GM18861 (cell line): ENCODE data around the gene KRT20.
A peak's percentile ranks its signal among the peaks of the same experiment; 100 is the strongest.
"Not testable (repeated sequence)": the region's sequence is repeated elsewhere in the genome, so short reads cannot be mapped to it uniquely, and the experiment has no call there.

Experiments
- ATAC-seq: cut with Tn5 transposase; IDR thresholded peaks from one replicate; pipeline ENCODE4 v1.9.1; 2021; ENCODE audit not compliant: unreplicated experiment

Gene KRT20, protein sequence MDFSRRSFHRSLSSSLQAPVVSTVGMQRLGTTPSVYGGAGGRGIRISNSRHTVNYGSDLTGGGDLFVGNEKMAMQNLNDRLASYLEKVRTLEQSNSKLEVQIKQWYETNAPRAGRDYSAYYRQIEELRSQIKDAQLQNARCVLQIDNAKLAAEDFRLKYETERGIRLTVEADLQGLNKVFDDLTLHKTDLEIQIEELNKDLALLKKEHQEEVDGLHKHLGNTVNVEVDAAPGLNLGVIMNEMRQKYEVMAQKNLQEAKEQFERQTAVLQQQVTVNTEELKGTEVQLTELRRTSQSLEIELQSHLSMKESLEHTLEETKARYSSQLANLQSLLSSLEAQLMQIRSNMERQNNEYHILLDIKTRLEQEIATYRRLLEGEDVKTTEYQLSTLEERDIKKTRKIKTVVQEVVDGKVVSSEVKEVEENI

DNA sequence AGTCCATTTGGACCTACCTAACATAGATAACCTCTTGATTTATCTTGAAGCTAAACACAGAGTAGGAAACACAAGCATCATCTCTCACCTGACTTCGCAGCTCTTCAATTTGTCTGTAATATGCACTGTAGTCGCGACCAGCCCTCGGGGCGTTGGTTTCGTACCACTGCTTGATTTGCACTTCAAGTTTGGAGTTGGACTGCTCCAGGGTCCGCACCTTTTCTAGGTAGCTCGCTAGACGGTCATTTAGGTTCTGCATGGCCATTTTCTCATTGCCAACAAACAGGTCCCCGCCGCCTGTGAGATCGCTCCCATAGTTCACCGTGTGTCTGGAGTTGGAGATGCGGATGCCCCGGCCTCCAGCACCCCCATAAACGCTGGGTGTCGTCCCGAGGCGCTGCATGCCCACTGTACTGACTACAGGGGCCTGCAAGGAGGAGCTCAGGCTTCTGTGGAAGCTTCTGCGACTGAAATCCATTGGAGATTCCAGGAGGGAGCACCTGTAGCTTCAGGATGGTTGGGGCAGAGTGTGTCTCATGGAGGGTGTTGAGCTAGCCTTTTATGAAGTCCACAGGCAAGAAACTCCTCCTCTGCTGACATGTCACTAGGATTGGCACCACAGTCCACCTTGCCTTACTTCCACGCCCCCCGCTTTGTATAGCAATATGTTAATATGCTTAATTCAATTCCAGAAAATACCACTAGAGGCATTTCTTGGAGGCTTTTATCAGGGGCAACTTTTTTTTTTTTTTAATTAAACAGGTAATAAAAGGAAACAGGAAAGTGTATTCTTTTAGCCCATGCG lies at the start of gene KRT20:
Gene KRT20, minus strand, starts transcription at position 535 of the 805 bp plus-strand sequence. Its CDS starts 57 bp downstream, at position 478.
- no peak for ATAC-seq

DNA sequence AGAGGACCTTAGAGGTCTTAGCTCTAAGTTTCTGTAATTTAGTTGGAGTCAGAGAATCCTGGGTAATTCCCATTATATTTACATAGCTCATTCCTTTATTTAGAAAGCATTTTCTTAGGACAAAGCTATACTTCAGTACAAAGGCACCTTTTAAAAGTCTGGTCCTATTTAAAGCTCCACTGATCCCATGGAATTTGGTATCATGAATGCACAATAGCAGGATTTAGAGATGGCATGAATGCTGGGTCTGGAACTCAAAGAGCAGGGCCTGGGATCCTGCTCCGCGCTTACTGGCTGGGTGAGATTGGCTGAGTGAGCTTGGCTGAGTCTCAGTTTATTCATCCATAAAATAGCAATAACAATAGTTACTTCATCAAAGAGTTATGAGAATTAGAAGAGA lies 47.6 kb upstream of the KRT20 start:
- ATAC-seq, result no peak

DNA sequence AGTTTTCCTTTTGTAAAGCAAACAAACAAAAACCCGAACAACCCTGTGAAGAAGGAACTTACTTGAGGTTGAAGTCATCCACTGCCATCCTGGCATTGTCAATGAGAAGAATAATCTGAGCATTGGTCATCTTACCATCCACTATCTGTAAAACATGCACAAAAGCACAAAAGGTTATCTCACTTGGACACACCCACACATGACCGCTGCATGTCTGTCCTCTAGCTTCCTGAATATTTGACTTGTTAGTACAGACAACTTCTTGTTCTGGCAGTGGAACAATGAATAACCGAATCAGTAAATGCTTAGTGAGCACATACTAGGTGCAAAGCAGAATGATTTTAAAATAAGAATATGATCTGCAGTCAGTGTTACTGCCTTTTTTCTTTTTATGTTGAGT lies 46.3 kb upstream of the KRT20 start:
- no peak for ATAC-seq

DNA sequence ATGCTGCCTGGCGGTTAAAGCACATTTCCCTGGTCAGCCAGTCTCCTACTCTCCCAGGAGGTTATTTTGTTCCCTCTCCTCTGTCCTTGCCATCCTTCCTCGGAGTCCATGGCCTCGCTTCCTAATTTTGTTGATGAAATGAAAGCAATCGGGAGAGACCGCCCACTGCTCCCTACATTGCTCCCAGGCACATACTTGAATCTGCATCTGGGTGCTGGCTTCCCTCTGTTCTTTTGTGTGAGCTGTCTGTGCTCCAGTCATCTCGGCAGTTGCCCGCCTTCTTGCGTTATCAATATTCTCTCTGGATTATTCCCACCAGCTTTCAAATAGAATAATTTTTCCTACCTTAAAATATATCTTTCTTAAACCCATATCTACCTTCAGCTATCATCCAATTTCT lies 41.3 kb upstream of the KRT20 start:
- no peak for ATAC-seq

DNA sequence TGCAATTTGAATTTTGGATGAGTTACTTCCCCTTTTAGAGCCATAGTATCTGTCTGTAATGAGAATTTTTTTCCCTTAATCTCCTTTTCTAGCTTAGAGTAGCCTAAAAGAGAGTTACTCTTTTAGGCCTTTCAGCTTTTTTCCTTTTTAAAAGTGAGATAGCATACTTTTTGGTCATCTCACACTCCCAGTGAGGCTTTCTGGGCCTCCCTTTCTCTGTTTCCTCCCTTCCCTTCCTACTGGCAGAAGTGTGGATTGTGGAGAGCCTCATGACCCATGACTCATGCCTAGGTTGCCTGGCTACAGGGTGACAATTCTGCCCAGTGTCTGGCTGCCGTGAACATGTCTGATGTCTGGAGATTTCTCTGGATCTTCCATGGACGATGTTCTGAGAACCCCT lies 37.2 kb upstream of the KRT20 start:
- no peak for ATAC-seq

DNA sequence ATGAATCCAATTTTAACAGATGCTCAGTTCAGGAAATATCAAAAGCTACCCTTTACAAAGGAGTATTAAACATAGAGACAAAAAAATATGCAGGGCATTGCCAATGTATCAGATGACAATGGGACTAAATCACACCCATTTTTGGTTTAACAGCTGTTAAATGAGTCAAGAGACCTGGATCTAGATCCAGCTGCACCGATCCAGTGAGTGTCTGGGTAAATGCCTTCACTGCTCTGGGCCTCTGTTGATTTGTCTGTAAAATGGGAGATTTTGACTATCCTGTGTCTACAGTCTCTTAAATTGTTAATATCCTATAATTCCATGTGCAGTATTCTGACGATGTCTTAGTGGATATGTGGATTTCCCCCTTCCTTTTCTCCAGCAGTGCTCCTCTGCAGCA lies 36.0 kb upstream of the KRT20 start:
- ATAC-seq, result no peak

DNA sequence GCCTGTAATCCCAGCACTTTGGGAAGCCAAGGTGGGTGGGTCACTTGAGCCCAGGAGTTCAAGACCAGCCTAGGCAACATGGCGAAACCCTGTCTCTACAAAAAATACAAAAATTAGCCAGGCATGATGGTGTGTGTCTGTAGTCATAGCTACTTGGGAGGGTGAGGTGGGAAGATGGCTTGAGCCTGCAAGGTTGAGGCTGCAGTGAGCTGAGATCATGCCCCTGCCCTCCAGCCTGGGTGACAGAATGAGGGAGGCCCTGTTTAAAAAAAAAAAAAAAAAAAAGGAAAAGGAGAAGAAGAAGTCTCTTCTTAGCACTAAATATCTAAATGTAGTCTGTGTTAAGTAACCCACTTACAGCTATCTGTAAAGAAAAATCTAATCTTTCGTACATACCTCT lies 32.1 kb upstream of the KRT20 start:
- ATAC-seq, result not testable (repeated sequence)

DNA sequence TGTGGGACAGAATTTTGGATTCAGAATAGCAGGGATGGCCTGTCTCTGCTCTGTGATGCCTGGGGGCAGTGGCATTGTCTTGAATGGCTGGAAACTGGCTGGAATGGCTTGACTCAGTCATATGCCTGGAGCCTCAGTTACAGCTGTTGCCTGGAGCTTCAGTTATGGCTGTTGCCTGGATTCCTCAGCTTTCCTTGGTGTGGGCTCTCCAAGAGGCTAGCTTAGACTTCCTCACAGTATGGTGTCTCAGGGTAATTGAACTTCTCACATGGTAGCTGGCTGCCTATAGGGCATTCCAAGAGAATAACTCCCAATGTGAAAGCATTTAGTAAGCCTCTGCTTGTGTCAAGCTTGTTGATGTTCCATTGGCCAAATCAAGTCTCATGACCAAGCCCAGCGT lies 31.3 kb upstream of the KRT20 start:
- no peak for ATAC-seq

DNA sequence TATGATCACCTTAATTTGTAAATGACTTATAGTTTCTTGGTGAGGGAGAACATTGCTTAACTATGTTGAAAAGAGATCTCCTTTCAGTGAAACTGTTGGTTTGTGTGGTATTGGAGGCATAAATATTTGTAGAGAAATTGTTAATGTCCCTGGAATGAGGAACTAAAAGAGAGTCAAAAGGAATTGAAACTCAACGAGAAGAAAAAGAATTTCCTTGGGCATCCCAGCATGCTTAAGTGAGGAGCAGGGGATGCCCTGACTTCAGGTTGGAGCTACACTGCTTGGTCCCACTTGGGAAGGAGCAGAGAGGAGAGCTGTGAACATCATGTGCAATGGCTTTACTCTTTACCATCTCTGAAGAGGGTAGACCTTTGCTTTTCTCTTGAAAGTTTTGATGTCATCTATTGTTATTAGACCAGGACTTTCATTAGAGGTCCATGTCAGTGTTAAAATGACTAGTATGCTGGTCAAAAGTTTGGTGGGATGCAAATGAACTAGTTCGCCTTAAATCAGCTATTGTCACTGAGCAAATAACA lies 30.7 kb upstream of the KRT20 start:
- ATAC-seq, result no peak

DNA sequence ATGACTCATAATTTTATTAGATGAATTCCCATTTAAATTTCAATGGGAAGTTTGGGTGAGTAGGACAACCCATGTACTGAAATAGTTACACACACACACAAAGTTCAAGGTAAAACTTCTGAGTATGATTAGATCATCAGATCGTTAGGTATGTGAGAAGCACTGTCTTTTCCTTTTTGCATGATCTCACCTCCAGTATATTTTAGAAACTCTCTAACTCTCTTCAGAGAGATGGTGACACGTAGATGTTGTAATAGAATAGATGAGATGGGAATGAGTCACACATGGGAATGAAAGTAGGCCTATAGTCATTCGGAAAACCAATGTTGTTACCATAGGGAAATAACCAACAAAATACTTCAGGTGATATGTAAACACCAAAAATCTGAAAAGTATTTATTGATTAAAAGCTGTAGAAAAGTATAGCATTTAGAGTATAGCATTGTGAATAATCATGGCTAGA lies 30.2 kb upstream of the KRT20 start:
- peak; percentile 59 for ATAC-seq

DNA sequence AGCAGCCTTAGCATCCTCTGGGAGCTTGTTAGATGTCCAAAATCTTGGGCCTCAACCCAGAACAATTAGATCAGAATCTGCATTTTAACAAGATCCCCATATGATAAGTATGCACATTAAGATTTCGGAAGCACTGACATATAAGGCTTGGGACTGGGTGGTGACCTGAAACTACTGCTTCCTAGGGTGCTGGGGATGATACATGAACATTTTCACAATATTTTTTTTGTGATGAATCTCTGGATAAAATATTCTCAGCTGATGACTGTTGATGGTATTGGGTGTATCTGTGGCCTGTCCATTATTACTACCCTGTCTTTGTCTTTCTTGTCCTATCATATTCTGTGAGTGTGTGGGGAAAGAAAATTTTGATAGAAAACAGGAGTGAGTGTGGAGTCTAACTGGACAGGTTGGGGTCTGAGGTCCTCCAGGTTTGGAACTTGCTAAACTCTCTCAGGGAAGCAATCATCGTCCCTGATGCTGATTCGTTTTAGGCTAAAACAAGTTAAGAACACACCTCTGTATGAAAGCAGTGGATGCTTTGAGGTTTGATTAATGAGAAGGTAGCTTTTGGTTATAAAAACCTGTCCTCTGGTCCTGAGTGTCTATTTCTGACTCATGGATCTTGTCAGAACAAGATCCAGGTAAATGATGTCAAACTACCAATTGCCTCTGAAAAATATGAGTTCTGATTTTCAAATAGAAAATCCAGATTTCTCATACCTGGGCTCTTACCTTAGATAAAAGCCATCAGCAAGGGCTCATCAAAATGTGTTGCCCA lies 29.2 kb upstream of the KRT20 start:
- ATAC-seq, result no peak

DNA sequence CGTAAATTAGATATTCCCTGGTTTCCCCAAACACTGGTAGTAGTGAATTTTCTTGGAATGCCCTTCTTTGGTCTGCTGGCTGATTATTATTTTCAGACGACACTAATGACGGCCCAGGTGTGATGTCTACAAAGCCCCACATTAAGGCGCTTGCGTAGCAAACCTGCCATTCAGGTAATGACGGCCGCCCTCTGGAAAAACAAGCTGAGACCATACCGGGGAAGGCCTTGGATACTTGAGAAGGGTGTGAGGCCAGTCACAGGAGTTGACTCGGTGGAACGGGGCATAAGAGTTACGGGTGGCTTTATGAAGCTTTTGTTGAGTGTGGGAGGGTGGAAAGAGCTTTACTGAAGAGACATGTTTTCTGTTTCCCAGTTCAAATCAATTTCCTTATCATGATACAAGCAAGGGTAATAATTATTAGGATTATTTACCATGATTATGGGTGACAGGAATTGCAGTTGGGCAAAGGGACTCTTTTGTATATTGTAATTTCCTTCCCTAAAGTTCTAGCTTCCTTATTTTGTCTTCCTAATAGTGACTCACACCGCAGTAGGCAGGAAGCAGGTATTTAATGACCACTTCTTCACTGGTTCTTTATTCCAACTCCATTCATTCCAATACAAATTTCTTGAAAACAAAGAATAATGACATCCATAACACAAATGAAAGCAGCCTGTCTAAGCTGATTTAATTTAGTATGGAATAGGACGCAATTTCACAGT lies 27.6 kb upstream of the KRT20 start:
- no peak for ATAC-seq

DNA sequence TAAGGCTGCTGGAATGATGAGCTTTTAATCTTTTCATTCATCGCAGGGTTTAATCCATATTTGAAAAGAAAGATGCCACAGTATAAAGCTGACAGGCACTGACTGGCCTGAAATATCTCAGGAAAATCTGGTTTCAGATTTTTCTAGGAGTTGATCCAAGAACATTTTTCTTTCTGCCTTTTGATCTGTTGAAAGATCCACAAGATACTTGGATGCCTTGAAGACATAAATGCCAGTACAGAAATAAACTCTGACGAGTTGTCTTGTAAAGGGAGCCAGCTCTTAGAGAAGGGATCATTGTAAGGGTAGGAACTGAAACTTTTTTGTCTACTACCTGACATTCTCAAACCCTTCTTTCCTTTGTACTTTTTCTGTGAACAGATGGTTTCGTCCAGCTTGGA lies 25.4 kb upstream of the KRT20 start:
- ATAC-seq, result no peak

DNA sequence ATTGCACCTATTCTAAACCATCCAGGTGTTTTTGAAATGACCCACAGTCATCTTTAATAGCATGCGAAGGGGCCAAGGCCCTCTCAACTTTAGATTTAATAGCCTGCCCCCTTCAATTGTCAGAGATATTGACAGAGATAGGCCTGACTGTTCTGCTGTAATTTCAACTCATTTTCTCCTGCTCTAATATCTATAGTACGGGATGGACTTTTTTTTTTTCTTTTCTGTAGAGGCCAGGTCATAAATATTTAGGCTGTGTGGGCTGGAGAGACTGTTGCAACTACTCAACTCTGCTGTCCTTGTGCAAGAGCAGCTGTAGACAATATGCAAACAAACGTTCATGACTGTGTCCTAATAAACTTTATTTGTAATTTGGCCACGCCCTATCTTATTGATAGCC lies 24.7 kb upstream of the KRT20 start:
- no peak for ATAC-seq

DNA sequence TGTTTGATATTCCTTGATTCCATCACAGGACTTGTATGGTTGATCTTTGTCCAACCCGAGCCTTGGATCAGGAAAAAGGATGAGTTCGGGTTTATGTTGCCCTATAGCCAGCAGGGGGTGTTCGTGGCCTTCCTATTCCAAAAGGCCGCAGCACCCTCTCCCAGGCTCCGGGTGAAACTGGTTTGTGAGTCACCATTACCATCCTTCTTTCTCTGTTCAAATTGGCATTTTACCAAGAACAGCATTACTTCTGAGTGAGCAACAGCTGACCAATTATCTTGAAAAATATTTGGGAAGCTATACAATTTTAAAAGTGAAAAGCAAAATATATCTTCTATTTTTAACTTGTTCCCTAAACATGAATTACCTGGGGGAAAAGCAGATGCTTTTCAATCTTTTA lies 24.3 kb upstream of the KRT20 start:
- ATAC-seq, result no peak

DNA sequence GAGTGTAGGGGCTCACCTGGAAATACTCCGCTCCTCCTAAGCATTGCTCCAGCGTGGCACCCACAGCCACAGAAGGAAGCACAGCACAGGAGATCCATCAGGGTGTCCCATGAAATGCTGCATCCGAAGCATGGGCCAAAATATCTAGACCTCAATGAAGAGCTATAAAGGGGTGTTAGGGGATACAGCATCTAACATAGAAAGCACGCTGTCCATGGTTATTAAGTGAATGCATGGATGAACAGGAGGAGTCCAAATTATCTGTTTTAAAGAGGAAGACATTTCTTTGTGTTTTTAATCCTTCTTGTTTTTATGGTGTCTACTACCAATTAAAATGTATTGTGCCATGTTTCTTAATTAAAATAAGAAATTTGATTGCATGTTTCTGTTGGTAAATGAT lies 21.6 kb upstream of the KRT20 start:
- ATAC-seq, result no peak

DNA sequence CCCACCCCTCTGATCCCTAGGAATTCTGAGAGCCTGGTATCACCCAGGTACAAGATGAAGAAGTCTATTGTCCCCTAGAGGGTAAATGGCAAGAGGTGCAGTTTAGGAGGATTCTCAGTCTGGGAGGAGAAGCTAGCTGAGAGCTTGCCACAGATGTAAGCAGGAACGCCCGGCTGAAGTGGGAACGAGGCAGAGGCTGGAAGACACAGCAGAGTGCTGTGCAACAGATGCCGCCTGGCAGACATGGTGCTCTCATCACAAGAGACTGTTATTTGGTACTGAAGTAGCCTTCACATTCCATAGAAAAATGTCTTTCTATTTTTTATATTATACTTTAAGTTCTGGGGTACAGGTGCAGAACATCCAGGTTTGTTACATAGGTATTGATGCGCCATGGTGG lies 20.3 kb upstream of the KRT20 start:
- ATAC-seq, result no peak

DNA sequence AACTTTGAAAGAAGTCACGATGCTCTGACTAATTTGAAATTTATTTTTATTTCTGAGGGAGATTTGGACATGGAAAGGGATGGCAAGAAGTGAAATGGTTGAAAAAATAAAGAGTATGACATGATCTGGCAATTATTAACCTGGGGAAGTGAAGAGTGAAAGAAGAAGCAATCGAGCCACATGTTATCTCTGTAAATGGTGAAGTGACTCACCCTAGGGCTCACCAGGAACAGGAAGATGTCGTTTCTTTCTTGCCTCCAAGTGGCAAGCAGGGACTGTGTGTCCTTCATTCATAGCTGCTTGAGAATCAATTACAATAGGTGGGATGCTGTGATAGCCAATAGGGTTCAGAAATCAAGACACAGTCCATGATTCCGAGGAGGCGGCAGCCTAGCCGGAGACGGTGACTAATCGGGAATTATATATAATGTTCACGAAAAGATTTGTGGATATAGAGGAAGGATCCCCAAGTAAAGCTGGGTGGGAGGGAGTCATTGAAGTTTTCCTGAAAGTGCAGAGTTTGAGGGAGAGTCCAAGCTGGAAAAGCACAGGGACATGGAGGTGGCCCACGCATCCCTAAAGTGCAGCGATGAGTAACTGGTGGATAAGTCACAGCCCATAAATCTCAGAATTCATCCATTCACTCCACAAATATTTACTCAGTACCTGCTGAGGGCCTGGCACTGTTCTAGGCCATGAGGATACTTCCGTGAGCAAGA lies 18.2 kb upstream of the KRT20 start:
- no peak for ATAC-seq

DNA sequence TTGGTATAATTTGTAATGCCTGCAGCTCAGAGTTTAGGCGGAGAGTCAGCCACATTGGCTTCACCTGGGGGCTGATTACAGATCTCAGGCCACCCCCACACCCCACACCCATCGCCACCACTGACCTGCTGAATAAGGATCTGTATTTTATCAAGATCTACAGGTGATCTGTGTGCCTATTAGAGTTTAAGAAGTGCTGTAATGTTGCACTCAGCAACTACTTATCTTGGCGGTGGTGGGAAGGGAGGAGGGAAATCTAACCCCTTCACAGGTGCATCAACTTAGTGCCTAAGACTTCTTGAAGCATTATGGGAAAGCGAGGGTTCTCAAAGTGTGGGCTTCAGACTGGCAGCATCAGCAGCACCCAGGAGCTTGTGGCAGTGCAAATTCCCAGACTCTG lies 17.5 kb upstream of the KRT20 start:
- ATAC-seq, result no peak

DNA sequence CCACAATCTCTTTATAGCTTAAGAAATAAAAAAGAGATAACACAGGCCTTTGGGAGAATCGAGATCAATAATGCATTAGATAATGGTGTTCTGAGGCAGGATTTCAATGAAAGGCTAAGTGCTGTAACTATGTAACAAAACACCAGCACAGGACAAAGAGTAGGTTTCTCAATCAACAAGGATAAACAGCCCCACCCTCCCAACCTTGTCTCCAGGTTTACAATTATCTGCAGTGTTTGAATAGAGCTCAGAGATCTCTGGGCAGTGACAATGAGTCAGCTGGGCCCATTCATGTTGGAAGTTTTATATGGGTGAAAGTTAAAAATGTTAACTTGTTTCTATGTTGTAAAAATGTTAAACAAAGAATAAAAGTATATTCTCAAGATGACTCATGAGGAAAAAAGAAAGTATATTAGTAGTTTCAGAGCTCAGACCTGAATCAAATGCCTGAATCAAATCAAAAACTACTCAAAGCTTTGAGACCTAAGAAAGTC lies 17.0 kb upstream of the KRT20 start:
- no peak for ATAC-seq
